ENCODE measurements around the gene CDH22.

The CDH22 gene

GRCh38 chr20:46265539-46265938 is 42.8 kb downstream of the CDH22 start:
- DNase-seq: no peak

GRCh38 chr20:46264391-46265266 is 43.7 kb downstream of the CDH22 start:
- DNase-seq: no peak

- DNase-seq: no peak
Observed at GRCh38 chr20:46261456-46262253, 46.6 kb downstream of the CDH22 start.

- no peak for DNase-seq
Observed at GRCh38 chr20:46260936-46261454, 47.3 kb downstream of the CDH22 start.

GRCh38 chr20:46260480-46260879 is 47.8 kb downstream of the CDH22 start:
- no peak for DNase-seq

- no peak for DNase-seq
Observed at GRCh38 chr20:46259260-46259859, 48.9 kb downstream of the CDH22 start.

- DNase-seq: no peak
Observed at GRCh38 chr20:46257887-46258286, 50.4 kb downstream of the CDH22 start.

- DNase-seq: no peak
Observed at GRCh38 chr20:46256293-46256692, 52.0 kb downstream of the CDH22 start.

- peak in 1 of 5 donors; percentile 18 for DNase-seq
Observed at GRCh38 chr20:46255440-46256104, 52.7 kb downstream of the CDH22 start.

- DNase-seq: no peak
Observed at GRCh38 chr20:46253391-46253790, 54.9 kb downstream of the CDH22 start.

- no peak for DNase-seq
Observed at GRCh38 chr20:46252352-46253091, 55.8 kb downstream of the CDH22 start.

- no peak for DNase-seq
Observed at GRCh38 chr20:46251211-46251673, 57.1 kb downstream of the CDH22 start.

GRCh38 chr20:46250772-46251171 is 57.5 kb downstream of the CDH22 start:
- DNase-seq: no peak

GRCh38 chr20:46249671-46250070 is 58.6 kb downstream of the CDH22 start:
- no peak for DNase-seq

- DNase-seq: no peak
Observed at GRCh38 chr20:46246559-46246958, 61.7 kb downstream of the CDH22 start.

GRCh38 chr20:46243707-46244628 is 64.3 kb downstream of the CDH22 start:
- DNase-seq: no peak

GRCh38 chr20:46242390-46242789 is 65.9 kb downstream of the CDH22 start:
- DNase-seq: no peak

GRCh38 chr20:46240881-46241280 is 67.4 kb downstream of the CDH22 start:
- DNase-seq: no peak

- DNase-seq: no peak
Observed at GRCh38 chr20:46240065-46240464, 68.2 kb downstream of the CDH22 start.

- DNase-seq: no peak
Observed at GRCh38 chr20:46237736-46238135, 70.6 kb downstream of the CDH22 start.

GRCh38 chr20:46237227-46237626 is 71.1 kb downstream of the CDH22 start:
- DNase-seq: no peak

Data from T-helper 1 cell (primary cell).